NCI-H2196 (cell line): ENCODE results near the gene NIPBL.
"Not testable (repeated sequence)": the region's sequence is repeated elsewhere in the genome, so short reads cannot be mapped to it uniquely, and the experiment has no call there.

Source experiments
- DNase-seq: peaks from one replicate; lab custom pipeline; 2025; ENCODE audit not compliant: unreplicated experiment; lab: John Stamatoyannopoulos, UW

NIPBL gene

DNA sequence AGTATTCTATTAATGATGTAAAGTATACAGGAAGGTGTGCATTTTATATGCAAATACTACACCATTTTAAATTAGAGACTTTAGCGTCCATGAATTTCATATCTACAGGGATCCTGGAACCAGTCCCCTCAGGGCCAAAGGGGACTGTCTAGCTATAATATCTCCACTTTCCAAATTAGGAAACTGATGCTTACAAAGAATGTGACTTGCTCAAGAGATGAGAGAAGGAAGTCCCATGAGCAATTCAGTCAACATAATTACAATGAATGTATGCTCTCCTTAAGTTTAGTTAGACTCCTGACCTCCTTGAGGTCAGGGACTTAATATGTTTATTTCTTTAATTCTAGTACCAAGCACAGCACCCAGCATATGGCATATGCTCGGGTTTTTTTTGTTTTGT is 23.7 kb downstream of the NIPBL start:
- no peak for DNase-seq

DNA sequence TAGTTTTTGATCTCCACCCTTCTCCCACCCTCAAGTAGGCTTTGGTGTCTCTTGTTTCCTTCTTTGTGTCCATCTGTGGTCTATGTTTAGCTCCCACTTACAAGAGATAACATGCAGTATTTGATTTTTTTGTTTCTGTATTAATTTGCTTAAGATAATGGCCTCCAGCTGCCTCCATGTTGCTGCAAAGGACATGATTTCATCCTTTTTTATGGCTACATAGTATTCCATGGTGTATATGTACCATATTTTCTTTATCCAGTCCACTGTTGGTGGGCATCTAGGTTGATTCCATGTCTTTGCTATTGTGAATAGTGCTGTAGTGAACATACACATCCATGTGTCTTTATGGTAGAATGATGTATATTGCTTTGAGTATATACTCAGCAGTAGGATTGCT is 24.5 kb downstream of the NIPBL start:
- not testable (repeated sequence) for DNase-seq

DNA sequence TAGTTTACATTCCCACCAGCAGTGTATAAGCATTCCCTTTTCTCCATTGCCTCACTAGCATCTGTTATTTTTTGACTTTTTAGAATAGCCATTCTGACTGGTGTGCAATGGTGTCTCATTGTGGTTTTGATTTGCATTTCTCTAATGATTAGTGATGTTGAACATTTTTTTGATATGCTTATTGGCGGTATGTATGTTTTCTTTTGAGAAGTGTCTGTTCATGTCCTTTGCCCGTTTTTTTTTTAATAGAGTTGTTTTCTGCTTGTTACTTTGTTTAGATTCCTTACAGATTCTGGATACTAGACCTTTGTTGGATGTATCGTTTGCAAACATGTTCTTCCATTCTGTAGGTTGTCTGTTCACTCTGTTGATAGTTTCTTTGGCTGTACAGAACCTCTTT is 25.3 kb downstream of the NIPBL start:
- DNase-seq: no peak

DNA sequence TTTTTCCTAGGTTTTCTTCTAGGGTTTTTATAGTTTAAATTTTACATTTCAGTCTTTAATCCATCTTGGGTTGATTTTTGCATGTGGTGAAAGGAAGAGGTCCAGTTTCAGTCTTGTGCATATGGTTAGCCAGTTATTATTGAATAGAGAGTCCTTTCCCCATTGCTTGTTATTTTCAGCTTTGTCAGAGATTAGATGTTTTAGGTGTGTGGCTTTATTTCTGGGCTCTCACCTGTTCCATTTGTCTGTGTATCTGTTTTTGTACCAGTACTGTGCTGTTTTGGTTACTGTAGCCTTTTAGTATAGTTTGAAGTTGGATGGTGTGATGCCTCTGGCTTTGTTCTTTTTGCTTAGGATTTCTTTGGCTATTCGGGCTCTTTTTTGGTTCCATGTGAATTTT is 25.8 kb downstream of the NIPBL start:
- no peak for DNase-seq

DNA sequence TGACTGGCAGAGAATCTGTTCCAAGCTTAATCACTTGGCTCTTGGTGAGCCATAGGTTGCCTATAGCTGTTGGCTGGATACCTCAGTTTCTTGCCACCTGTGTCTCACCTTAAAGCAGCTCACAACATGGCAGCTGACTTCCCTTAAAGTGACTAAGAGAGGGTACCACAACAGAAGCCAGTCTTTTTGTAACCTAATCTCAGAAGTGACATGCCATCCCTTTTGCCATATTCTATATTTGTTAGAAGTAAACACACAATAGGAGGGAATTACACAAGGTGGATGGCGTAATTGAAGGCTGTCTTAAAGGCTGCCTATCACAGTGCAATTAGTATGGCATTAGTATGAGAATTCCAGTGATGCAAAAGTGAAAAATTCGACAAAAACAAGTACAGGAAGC is 28.1 kb downstream of the NIPBL start:
- DNase-seq: no peak

DNA sequence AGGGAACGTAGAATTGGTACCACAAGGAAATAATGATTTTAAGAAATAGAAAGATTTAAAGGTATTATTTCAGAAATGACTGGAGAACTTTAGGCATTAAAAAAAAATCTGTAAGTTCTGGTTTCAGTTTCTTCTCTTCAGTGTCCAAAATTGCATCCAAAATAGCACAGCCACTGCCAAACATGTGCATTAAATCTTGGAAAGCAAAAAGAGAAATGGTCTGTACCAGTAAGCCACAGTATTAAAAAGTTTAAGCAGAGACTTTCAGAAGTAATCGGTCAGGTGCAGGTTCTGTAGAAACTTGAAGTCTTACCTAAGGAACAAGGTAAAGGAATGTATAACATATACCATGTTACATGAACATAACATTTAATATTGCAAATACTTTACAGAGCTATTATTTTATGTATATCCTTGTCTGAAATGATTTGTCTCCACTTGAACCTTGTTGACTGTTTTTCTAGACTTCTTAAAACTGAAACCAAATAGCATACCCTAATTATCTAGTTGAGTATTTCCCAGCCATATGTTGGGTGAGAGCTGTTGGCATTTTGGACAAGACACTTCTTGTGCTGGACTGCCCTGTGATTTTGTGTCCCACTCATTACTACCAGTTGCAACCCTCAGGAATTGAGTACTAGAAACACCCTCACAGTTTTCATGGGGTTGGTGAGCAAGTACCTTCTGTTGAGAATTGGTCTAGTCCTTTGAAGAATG is 32.1 kb downstream of the NIPBL start:
- DNase-seq: no peak

DNA sequence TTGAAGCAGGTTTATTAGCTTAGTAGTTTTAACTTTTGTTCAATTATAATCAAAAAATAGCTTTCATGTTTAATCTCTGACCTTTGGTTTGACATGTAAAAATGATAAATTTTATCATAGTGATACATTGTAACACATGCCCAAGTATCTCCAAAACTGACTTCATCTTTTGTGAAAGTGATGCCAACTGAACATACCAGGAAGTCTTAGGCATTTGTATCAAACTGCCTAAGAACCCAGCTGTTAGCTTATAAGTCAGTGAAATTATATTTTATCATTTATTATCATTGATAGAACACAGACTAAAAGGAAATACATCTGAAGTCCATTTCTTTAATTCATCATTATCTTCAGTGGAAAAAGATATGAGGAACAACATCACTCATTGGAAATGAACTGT is 39.1 kb downstream of the NIPBL start:
- no peak for DNase-seq

DNA sequence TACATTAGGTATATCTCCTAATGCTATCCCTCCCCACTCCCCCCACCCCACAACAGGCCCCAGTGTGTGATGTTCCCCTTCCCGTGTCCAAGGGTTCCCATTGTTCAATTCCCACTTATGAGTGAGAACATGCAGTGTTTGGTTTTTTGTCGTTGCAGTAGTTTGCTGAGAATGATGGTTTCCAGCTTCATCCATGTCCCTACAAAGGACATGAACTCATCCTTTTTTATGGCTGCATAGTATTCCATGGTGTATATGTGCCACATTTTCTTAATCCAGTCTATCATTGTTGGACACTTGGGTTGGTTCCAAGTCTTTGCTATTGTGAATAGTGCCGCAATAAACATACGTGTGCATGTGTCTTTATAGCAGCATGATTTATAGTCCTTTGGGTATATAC is 40.0 kb downstream of the NIPBL start:
- not testable (repeated sequence) for DNase-seq

DNA sequence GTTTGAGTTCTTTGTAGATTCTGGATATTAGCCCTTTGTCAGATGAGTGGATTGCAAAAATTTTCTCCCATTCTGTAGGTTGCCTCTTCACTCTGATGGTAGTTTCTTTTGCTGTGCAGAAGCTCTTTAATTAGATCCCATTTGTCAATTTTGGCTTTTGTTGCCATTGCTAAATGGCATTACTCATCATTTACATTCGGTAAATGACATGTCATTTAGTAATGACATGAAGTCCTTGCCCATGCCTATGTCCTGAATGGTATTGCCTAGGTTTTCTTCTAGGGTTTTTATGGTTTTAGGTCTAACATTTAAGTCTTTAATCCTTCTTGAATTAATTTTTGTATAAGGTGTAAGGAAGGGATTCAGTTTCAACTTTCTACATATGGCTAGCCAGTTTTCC is 40.8 kb downstream of the NIPBL start:
- DNase-seq: not testable (repeated sequence)

DNA sequence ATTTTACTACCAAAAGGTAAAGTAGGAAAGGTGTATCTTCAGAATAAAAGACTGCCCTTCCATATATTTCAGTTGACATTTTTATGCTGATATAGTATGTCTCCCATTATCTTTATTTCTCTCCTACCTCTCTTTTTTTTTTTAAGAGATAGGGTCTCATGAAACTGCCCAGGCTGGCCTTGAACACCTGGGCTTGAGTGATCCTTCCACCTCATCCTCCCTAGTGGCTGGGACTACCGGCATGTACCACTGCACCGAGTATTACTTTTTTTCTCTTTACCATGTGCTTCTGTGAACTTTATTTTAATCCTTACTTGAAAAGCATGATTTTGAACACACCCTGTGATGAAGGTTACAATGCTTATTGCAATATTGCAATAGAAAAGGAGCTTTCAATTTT is 42.7 kb downstream of the NIPBL start:
- no peak for DNase-seq

DNA sequence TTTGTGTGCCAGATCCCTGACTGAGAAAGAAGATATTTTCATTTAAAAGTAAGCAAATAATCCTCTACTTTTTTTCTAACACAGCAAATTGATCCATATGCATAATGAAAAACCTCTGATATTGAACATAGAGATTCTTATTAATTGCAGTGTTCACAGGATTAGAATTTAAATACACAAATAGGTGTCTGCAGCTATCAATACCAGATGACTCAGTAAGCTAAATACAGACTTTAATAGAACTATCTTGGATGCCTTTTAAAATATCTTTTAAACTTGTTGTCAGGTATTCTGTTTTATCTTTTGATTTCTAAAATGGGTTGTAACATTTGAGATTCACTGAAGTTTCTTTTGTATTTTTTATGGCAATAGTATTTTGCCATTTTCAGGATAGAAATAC is 43.1 kb downstream of the NIPBL start:
- DNase-seq: no peak

DNA sequence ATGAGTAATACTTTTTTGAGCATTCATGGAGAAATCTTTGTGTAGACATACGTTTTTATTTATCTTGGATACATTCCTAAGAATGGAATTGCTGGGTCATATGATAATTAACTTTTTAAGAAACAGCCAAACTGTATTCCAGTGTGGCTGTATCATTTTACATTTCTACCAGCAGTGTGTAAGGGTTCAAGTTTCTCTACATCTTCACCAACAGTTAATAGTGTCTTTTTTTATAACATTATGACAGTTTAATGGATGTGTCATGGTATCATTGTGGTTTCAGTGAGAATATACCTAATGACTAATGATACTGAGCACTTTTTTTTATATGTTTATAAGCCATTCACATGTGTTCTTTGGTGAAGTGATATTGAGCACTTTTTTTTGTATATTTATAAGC is 52.4 kb downstream of the NIPBL start:
- DNase-seq: no peak

DNA sequence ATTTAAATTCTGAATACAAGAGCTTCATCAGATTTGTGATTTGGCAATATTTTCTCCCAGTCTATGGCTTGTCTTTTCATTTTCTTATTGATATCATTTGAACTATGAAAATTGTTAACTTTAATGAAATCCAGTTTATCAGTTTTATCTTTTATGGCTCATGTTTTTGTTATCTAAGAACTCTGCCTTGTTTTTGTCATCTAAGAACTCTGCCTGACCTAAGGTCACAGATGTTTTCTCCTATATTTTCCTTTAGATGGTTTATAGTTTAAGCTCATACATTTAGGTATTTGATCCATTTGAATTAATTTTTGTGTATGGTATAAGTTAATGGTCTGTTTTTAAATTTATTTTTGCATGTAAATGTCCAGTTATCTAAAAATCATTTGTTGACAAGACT is 52.9 kb downstream of the NIPBL start:
- no peak for DNase-seq

DNA sequence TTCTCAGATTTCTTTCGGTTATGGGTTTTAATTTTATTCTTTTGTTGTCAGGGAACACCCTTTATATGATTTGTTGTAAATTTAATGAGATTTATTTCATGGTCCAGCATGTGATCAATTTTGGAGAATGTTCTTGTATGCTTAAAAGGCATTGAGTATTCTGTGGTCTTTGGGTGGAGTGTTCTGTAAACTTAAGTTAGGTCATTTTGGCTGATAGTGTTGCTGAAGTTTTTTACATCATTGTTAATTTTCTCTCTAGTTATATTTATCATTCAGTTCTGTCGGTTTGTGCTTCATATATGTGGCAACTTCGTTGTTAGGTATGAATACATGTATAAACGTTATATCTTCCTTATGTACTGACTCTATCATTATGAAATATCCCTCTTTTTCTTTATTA is 55.5 kb downstream of the NIPBL start:
- no peak for DNase-seq

DNA sequence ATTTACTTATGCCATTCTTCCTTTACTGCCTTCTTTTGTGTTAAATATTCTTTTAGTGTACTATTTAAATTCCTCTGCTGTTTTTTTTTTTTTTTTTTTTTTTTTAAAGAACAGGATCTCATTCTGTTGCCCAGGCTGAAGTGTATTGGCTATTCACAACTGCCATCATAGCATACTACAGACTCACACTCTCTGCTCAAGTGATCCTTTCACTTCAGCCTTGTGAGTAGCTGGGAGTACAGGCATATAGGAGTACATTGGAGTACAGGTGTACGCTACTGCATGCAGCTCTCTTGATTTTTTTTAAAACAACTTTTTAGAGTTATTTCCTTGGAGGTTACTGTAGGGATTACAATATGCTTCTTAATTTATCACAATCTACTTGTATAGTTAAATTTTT is 56.1 kb downstream of the NIPBL start:
- no peak for DNase-seq

DNA sequence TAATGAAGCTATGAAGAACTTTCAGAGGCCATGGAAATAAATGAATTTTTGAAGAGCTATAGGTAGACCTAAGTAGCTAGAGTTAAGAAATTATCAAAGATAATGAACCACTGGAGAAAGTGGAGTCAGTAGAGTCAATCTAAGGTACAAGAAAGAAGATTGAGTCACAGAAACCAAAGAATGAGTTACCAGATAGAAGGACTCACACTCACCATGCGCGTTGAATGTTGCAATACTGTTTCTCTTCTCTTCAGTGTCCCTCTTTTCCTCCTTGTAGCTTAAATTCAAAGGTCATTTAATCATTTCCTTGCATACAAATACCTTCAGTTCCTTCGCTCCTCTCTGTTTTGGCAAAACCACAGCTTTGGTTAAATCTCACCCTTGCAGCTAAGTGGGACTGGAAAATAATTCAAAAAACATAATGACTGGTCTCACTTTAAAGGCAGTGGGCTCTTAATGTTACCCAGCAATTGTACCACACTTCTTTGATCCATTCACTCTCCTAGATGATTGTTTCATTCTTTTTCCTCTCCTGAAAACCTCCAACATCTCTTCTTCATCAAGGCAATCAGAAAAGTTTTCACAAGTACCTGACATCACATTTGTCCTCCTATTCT is 58.3 kb downstream of the NIPBL start:
- no peak for DNase-seq

DNA sequence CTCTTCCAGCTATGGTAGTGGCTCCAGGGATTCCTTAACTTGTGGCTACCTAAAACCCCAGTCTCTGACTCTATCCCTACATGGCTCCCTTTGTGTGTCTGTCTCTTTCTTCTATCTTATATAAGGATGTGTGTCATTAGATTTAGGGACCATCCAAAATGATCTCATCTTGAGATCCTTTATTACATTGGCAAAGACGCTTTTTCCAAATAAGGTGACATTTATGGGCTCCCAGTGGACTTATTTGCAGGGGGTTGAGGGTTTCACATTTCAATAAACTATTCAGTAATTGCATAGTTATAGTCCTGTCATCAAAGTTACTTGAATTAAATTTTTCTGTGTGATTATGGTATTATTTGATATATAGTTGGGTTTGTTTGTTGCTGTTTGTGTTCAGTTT is 59.2 kb downstream of the NIPBL start:
- no peak for DNase-seq

DNA sequence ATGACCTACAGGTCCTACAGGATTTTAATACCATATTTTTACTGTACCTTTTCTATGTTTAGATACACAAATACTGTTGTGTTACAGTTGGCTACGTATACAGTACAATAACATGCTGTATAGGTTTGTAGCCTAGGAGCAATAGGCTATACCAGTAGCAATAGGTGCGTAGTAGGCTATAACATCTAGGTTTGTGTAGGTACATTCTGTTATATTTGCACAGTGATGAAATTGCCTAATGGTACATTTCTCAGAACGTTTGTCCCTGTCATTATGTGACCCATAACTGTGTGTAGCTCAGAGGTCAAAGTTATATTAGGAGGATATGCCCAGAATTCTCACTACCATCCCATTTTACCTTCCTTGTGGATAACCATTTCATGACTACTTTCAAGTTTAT is 59.7 kb downstream of the NIPBL start:
- DNase-seq: no peak

DNA sequence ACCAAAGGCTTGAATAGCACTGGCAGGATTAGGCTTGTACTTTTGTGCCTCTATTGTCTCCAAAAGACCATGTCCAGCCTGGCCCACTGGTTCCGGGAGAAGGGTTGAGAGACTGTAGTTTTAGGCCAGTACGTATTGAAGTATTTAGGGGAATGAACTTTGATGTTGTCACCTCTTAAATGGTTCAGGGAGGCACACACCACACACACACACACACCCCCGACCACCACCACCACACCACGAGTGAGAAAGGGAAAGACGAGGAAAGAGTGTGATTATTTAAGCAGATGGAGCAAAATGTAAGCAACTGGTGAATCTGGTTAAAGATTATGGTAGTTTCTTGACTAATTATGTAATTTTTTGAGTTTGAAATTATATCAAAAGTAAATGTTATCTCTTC is 61.6 kb downstream of the NIPBL start:
- no peak for DNase-seq

DNA sequence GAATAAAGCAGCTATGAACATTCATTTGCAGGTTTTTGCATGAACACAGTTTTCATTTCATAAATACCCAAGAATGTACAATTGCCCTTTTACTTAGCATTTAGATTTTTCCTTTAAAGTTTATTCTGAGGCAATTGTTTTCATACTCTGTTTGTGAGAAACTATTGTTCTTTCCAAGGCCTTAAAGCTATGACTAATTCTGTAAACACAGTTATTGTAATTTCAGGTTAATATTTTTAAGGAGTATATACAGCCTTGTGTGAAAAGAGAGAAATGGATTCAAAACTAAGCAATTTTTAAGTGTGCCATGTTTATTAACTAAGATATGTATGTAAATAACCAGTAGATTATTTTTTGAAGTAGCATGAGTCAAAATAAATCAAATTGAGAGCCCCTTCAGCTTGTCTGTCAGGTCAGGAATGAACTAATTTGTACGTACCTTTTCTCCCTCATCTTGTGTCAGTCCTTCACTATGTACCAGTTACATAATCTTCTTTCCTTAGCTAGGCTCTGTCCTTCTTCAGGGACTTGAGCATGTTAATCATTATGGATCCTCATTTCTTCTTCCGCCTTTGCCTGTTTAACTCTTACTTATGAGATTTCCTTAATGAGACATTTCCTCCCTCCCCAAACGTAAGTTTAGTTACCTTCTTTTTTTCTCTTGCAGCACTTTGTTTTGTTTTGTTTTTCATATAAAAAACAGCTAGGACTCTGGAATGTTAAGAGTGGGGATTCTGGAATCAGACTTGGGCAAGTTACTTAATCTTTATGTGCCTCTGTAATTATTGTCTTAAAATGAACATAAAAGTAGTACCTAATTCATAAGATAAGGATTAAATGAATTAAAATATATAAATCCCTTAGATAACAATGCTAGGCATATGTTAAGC is 63.6 kb downstream of the NIPBL start:
- no peak for DNase-seq

DNA sequence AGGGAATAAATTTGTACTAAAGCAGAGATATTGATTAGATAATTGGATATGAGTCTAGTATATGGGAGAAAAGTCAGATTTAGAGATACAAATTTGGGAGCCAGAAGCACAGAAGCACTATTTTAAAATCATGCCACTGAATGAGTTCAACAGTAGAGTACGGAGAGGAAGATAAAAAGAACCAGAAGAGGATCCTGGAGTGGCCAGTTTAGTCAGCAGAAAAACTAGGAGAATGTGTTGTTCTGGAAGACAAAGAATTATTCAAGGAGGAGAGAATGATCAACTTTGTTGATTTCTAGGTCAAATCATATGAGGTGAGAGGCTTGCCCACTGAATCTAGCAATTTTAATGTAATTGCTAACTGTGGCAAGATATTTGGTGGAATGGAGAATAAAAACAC is 67.0 kb downstream of the NIPBL start:
- DNase-seq: no peak

DNA sequence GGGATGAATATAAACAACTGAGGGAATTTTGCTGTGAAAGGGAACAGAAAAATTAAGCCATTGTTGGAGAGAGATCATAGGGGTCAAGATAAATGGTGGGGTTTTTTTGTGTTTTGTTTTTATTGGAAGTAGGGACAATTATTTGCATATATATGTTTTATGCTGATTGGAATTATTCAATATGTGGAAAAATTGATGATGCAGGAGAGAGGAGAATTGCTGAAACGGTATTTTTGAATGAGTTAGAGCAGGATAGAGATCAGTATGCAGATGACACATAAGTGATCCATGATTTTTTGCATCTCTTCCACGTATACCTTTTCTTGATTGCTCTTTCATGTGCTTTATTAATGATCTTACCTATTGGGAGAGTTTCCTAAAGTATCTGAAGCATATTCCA is 67.5 kb downstream of the NIPBL start:
- DNase-seq: no peak
